ENCODE measurements around the gene CDON. TPM values are rescaled to one million over a fixed set of nuclear protein-coding genes. Genes with fewer than 3 reads are reported as not detected.

Gene CDON
- total and polyA plus RNA-seq, 2 donors (not counting 1 experiment from before 2014, with no cell fraction given), result 10.7 TPM

- Histone ChIP-seq H4K20me1 (ENCODE audit: control insufficient read depth, extremely low read depth, insufficient read depth, low read length) (no peaks in the 10 kb centered on the region), H3K36me3 (ENCODE audit: control insufficient read depth, insufficient read depth, low read length) (no peaks in the 10 kb centered on the region), H3K27me3 (ENCODE audit: control insufficient read depth, insufficient read depth, low read length) (peaks cover 5% of the 10 kb centered on the region), H3K27ac (ENCODE audit: insufficient read depth, low read length) (no peak overlapping the region), H2AFZ (ENCODE audit: low read length) (no peak overlapping the region), H3K4me2 (ENCODE audit: extremely low read depth, insufficient read depth, low read length) (no peak overlapping the region), H3K79me2 (ENCODE audit: control insufficient read depth, insufficient read depth, low read length) (no peaks in the 10 kb centered on the region), H3K9me3 (ENCODE audit: control insufficient read depth, insufficient read depth, low read depth, low read length) (no peaks in the 10 kb centered on the region), H3K4me3 (replicated peaks in 1 of 4; ENCODE audit: control extremely low read depth in 1 of 4, insufficient read depth in 1 of 4, low read depth in 3 of 4, low read length in 4 of 4) (no peak overlapping the region), H3K4me1 (ENCODE audit: control insufficient read depth, extremely low read depth, insufficient read depth, low read length) (no peaks in the 10 kb centered on the region), H3K9ac (ENCODE audit: insufficient read depth, low read length) (no peak overlapping the region)
- no peak for DNase-seq (ENCODE audit: low read depth in 2 of 2)
- no peak for TF ChIP-seq EZH2 (IDR thresholded peaks at IDR 0.05; ENCODE audit: low read length, missing control alignments)
- no peak for TF ChIP-seq CTCF (conservative IDR thresholded peaks at IDR 0.05 in 1 of 2, IDR thresholded peaks at IDR 0.05 in 1 of 2; ENCODE audit: low read depth in 1 of 2, low read length in 2 of 2)
Measured at GRCh38 chr11:126084608-126084912, 21.9 kb upstream of the CDON start.

- TF ChIP-seq EZH2 (IDR thresholded peaks at IDR 0.05; ENCODE audit: low read length, missing control alignments) (no peak), CTCF (conservative IDR thresholded peaks at IDR 0.05 in 1 of 2, IDR thresholded peaks at IDR 0.05 in 1 of 2; ENCODE audit: low read depth in 1 of 2, low read length in 2 of 2) (no peak)
- Histone ChIP-seq H3K9ac (ENCODE audit: insufficient read depth, low read length) (no peak overlapping the region), H3K79me2 (ENCODE audit: control insufficient read depth, insufficient read depth, low read length) (no peaks in the 10 kb centered on the region)
Measured at GRCh38 chr11:126083829-126084607, 21.4 kb upstream of the CDON start.

GRCh38 chr11:126082251-126083109 is 19.8 kb upstream of the CDON start:
- no peak overlapping the region for H3K4me3 ChIP-seq (replicated peaks in 1 of 4; ENCODE audit: control extremely low read depth in 1 of 4, insufficient read depth in 1 of 4, low read depth in 3 of 4, low read length in 4 of 4)
- H3K4me1 ChIP-seq (ENCODE audit: control insufficient read depth, extremely low read depth, insufficient read depth, low read length), result no peaks in the 10 kb centered on the region
- H4K20me1 ChIP-seq (ENCODE audit: control insufficient read depth, extremely low read depth, insufficient read depth, low read length), result no peaks in the 10 kb centered on the region
- H3K9ac ChIP-seq (ENCODE audit: insufficient read depth, low read length), result no peak overlapping the region
- H3K9me3 ChIP-seq (ENCODE audit: control insufficient read depth, insufficient read depth, low read depth, low read length), result no peaks in the 10 kb centered on the region
- no peaks in the 10 kb centered on the region for H3K36me3 ChIP-seq (ENCODE audit: control insufficient read depth, insufficient read depth, low read length)
- H3K27ac ChIP-seq (ENCODE audit: insufficient read depth, low read length), result no peak overlapping the region
- DNase-seq (ENCODE audit: low read depth in 2 of 2), result no peak
- no peak overlapping the region for H2AFZ ChIP-seq (ENCODE audit: low read length)
- H3K4me2 ChIP-seq (ENCODE audit: extremely low read depth, insufficient read depth, low read length), result no peak overlapping the region
- no peak for TF ChIP-seq EZH2 (IDR thresholded peaks at IDR 0.05; ENCODE audit: low read length, missing control alignments)
- no peak for TF ChIP-seq CTCF (conservative IDR thresholded peaks at IDR 0.05 in 1 of 2, IDR thresholded peaks at IDR 0.05 in 1 of 2; ENCODE audit: low read depth in 1 of 2, low read length in 2 of 2)
- no peaks in the 10 kb centered on the region for H3K79me2 ChIP-seq (ENCODE audit: control insufficient read depth, insufficient read depth, low read length)
- peaks cover 5% of the 10 kb centered on the region for H3K27me3 ChIP-seq (ENCODE audit: control insufficient read depth, insufficient read depth, low read length)

More at GRCh38 chr11:126083829-126084607, 21.4 kb upstream of the CDON start:
- no peak for DNase-seq (ENCODE audit: low read depth in 2 of 2)
- Histone ChIP-seq H3K27me3 (ENCODE audit: control insufficient read depth, insufficient read depth, low read length) (peaks cover 5% of the 10 kb centered on the region), H3K27ac (ENCODE audit: insufficient read depth, low read length) (no peak overlapping the region), H2AFZ (ENCODE audit: low read length) (no peak overlapping the region), H4K20me1 (ENCODE audit: control insufficient read depth, extremely low read depth, insufficient read depth, low read length) (no peaks in the 10 kb centered on the region), H3K4me1 (ENCODE audit: control insufficient read depth, extremely low read depth, insufficient read depth, low read length) (no peaks in the 10 kb centered on the region), H3K36me3 (ENCODE audit: control insufficient read depth, insufficient read depth, low read length) (no peaks in the 10 kb centered on the region), H3K9me3 (ENCODE audit: control insufficient read depth, insufficient read depth, low read depth, low read length) (no peaks in the 10 kb centered on the region), H3K4me2 (ENCODE audit: extremely low read depth, insufficient read depth, low read length) (no peak overlapping the region), H3K4me3 (replicated peaks in 1 of 4; ENCODE audit: control extremely low read depth in 1 of 4, insufficient read depth in 1 of 4, low read depth in 3 of 4, low read length in 4 of 4) (no peak overlapping the region)
